Measurements from ENCODE around the gene DCLK2.

Gene DCLK2

GRCh38 chr4:150116506-150116905, 38.3 kb downstream of the DCLK2 start:
- H3K4me1 Mint-ChIP-seq (ENCODE audit: low read depth): no peaks in the 10 kb centered on the region

GRCh38 chr4:150117094-150117493, 38.8 kb downstream of the DCLK2 start:
- H3K27ac Mint-ChIP-seq: no peak overlapping the region
- H3K9me3 Mint-ChIP-seq: peaks cover 36% of the 10 kb centered on the region
- no peaks in the 10 kb centered on the region for H3K27me3 Mint-ChIP-seq
- no peaks in the 10 kb centered on the region for H3K4me1 Mint-ChIP-seq (ENCODE audit: low read depth)
- no peaks in the 10 kb centered on the region for H3K36me3 Mint-ChIP-seq (ENCODE audit: low read depth)
- H3K4me3 Mint-ChIP-seq: no peak overlapping the region
- intact Hi-C loops (cut with micrococcal nuclease): no loop called here

More at GRCh38 chr4:150116506-150116905, 38.3 kb downstream of the DCLK2 start:
- H3K27ac Mint-ChIP-seq: no peak overlapping the region
- intact Hi-C loops (cut with micrococcal nuclease): no loop called here
- no peaks in the 10 kb centered on the region for H3K36me3 Mint-ChIP-seq (ENCODE audit: low read depth)
- H3K9me3 Mint-ChIP-seq: peaks cover 30% of the 10 kb centered on the region
- H3K27me3 Mint-ChIP-seq: no peaks in the 10 kb centered on the region
- no peak overlapping the region for H3K4me3 Mint-ChIP-seq

- H3K9me3 Mint-ChIP-seq: peaks cover 40% of the 10 kb centered on the region
- H3K27me3 Mint-ChIP-seq: no peaks in the 10 kb centered on the region
- intact Hi-C loops (cut with micrococcal nuclease): no loop called here
- H3K36me3 Mint-ChIP-seq (ENCODE audit: low read depth): no peaks in the 10 kb centered on the region
- H3K4me3 Mint-ChIP-seq: no peak overlapping the region
- H3K27ac Mint-ChIP-seq: no peak overlapping the region
- H3K4me1 Mint-ChIP-seq (ENCODE audit: low read depth): no peaks in the 10 kb centered on the region
Measured at GRCh38 chr4:150117629-150118028, 39.4 kb downstream of the DCLK2 start.

GRCh38 chr4:150119492-150119891, 41.2 kb downstream of the DCLK2 start:
- Mint-ChIP-seq H3K4me3 (no peak overlapping the region), H3K4me1 (ENCODE audit: low read depth) (no peaks in the 10 kb centered on the region), H3K9me3 (peaks cover 26% of the 10 kb centered on the region), H3K36me3 (ENCODE audit: low read depth) (no peaks in the 10 kb centered on the region), H3K27me3 (no peaks in the 10 kb centered on the region), H3K27ac (no peak overlapping the region)
- intact Hi-C loops (cut with micrococcal nuclease): no loop called here

GRCh38 chr4:150123087-150123486, 44.8 kb downstream of the DCLK2 start:
- peaks cover 8% of the 10 kb centered on the region for H3K4me1 Mint-ChIP-seq (ENCODE audit: low read depth)
- H3K4me3 Mint-ChIP-seq: no peak overlapping the region
- H3K27me3 Mint-ChIP-seq: peaks cover 3% of the 10 kb centered on the region
- peaks cover 15% of the 10 kb centered on the region for H3K9me3 Mint-ChIP-seq
- no peaks in the 10 kb centered on the region for H3K36me3 Mint-ChIP-seq (ENCODE audit: low read depth)
- H3K27ac Mint-ChIP-seq: no peak overlapping the region
- intact Hi-C loops (cut with micrococcal nuclease): no loop called here

- Mint-ChIP-seq H3K4me1 (ENCODE audit: low read depth) (peaks cover 8% of the 10 kb centered on the region), H3K27me3 (peaks cover 3% of the 10 kb centered on the region), H3K4me3 (no peak overlapping the region), H3K9me3 (peaks cover 15% of the 10 kb centered on the region), H3K27ac (no peak overlapping the region), H3K36me3 (ENCODE audit: low read depth) (no peaks in the 10 kb centered on the region)
- intact Hi-C loops (cut with micrococcal nuclease): no loop called here
Measured at GRCh38 chr4:150123796-150124677, 45.8 kb downstream of the DCLK2 start.

GRCh38 chr4:150126201-150126863, 48.1 kb downstream of the DCLK2 start:
- intact Hi-C loops (cut with micrococcal nuclease): loop anchor here (5.0 kb wide), 1 partner anchor 49 kb away; the partner anchor contains the start of gene DCLK2
- Mint-ChIP-seq H3K4me1 (ENCODE audit: low read depth) (peaks cover 8% of the 10 kb centered on the region), H3K27ac (no peak overlapping the region), H3K27me3 (peaks cover 3% of the 10 kb centered on the region), H3K4me3 (no peak overlapping the region), H3K9me3 (peaks cover 11% of the 10 kb centered on the region), H3K36me3 (ENCODE audit: low read depth) (no peaks in the 10 kb centered on the region)

- no peak overlapping the region for H3K4me3 Mint-ChIP-seq
- no peaks in the 10 kb centered on the region for H3K36me3 Mint-ChIP-seq (ENCODE audit: low read depth)
- no peak overlapping the region for H3K27ac Mint-ChIP-seq
- peaks cover 6% of the 10 kb centered on the region for H3K9me3 Mint-ChIP-seq
- peaks cover 3% of the 10 kb centered on the region for H3K27me3 Mint-ChIP-seq
- peaks cover 8% of the 10 kb centered on the region for H3K4me1 Mint-ChIP-seq (ENCODE audit: low read depth)
- intact Hi-C loops (cut with micrococcal nuclease): loop anchor here (5.0 kb wide), 1 partner anchor 50 kb away; the partner anchor contains the start of gene DCLK2
Measured at GRCh38 chr4:150126864-150127203, 48.6 kb downstream of the DCLK2 start.

GRCh38 chr4:150127757-150128156, 49.5 kb downstream of the DCLK2 start:
- H3K27ac Mint-ChIP-seq: no peak overlapping the region
- peaks cover 3% of the 10 kb centered on the region for H3K27me3 Mint-ChIP-seq
- intact Hi-C loops (cut with micrococcal nuclease): loop anchor here (5.0 kb wide), 1 partner anchor 50 kb away; the partner anchor contains the start of gene DCLK2
- H3K4me1 Mint-ChIP-seq (ENCODE audit: low read depth): peaks cover 8% of the 10 kb centered on the region
- H3K9me3 Mint-ChIP-seq: no peaks in the 10 kb centered on the region
- H3K4me3 Mint-ChIP-seq: no peak overlapping the region
- no peaks in the 10 kb centered on the region for H3K36me3 Mint-ChIP-seq (ENCODE audit: low read depth)

- peaks cover 5% of the 10 kb centered on the region for H3K27me3 Mint-ChIP-seq
- H3K4me3 Mint-ChIP-seq: no peak overlapping the region
- peaks cover 21% of the 10 kb centered on the region for H3K4me1 Mint-ChIP-seq (ENCODE audit: low read depth)
- intact Hi-C loops (cut with micrococcal nuclease): no loop called here
- no peak overlapping the region for H3K27ac Mint-ChIP-seq
- no peaks in the 10 kb centered on the region for H3K9me3 Mint-ChIP-seq
- H3K36me3 Mint-ChIP-seq (ENCODE audit: low read depth): no peaks in the 10 kb centered on the region
Measured at GRCh38 chr4:150130933-150131332, 52.7 kb downstream of the DCLK2 start.

- no peak overlapping the region for H3K4me3 Mint-ChIP-seq
- no peak overlapping the region for H3K27ac Mint-ChIP-seq
- intact Hi-C loops (cut with micrococcal nuclease): no loop called here
- peaks cover 5% of the 10 kb centered on the region for H3K27me3 Mint-ChIP-seq
- no peaks in the 10 kb centered on the region for H3K9me3 Mint-ChIP-seq
- H3K4me1 Mint-ChIP-seq (ENCODE audit: low read depth): peaks cover 23% of the 10 kb centered on the region
- H3K36me3 Mint-ChIP-seq (ENCODE audit: low read depth): no peaks in the 10 kb centered on the region
Measured at GRCh38 chr4:150131581-150132228, 53.5 kb downstream of the DCLK2 start.

- Mint-ChIP-seq H3K4me1 (ENCODE audit: low read depth) (peaks cover 26% of the 10 kb centered on the region), H3K27ac (no peak overlapping the region), H3K36me3 (ENCODE audit: low read depth) (no peaks in the 10 kb centered on the region), H3K4me3 (no peak overlapping the region), H3K27me3 (peaks cover 3% of the 10 kb centered on the region), H3K9me3 (no peaks in the 10 kb centered on the region)
- intact Hi-C loops (cut with micrococcal nuclease): no loop called here
Measured at GRCh38 chr4:150133605-150134004, 55.4 kb downstream of the DCLK2 start.

GRCh38 chr4:150135134-150135772, 57.0 kb downstream of the DCLK2 start:
- Mint-ChIP-seq H3K27ac (no peak overlapping the region), H3K4me1 (ENCODE audit: low read depth) (peaks cover 26% of the 10 kb centered on the region), H3K4me3 (no peak overlapping the region), H3K27me3 (peaks cover 3% of the 10 kb centered on the region), H3K36me3 (ENCODE audit: low read depth) (no peaks in the 10 kb centered on the region), H3K9me3 (no peaks in the 10 kb centered on the region)
- intact Hi-C loops (cut with micrococcal nuclease): no loop called here
